ENCODE results near the gene PFDN4.
"Not testable (repeated sequence)": the region's sequence is repeated elsewhere in the genome, so short reads cannot be mapped to it uniquely, and the experiment has no call there.

PFDN4 gene

GRCh38 chr20:54234991-54235390 is 27.1 kb downstream of the PFDN4 start:
- Histone ChIP-seq H3F3A (ENCODE audit: control insufficient read depth, insufficient read depth) (no peaks in the 10 kb centered on the region), H3K9me2 (replicated peaks; ENCODE audit: control insufficient read depth, low read length) (no peaks in the 10 kb centered on the region), H3K4me3 (ENCODE audit: low read length) (no peak overlapping the region), H3K9me3 (ENCODE audit: control insufficient read depth, insufficient read depth, low read length) (no peaks in the 10 kb centered on the region), H3K27ac (ENCODE audit: low read depth, low read length) (no peak overlapping the region), H3K4me2 (ENCODE audit: low read length) (no peak overlapping the region), H3K4me1 (ENCODE audit: control insufficient read depth, low read length) (no peaks in the 10 kb centered on the region), H3K27me3 (ENCODE audit: control insufficient read depth, low read length) (no peaks in the 10 kb centered on the region), H4K20me1 (ENCODE audit: control insufficient read depth, insufficient read depth, low read depth, low read length) (no peaks in the 10 kb centered on the region), H3K79me2 (ENCODE audit: control insufficient read depth, low read length) (no peaks in the 10 kb centered on the region), H3K36me3 (ENCODE audit: control insufficient read depth, low read length) (no peaks in the 10 kb centered on the region)
- no peak for TF ChIP-seq EZH2phosphoT487 (IDR thresholded peaks at IDR 0.05; ENCODE audit: borderline replicate concordance, low read length)

GRCh38 chr20:54237116-54237943 is 29.4 kb downstream of the PFDN4 start:
- Histone ChIP-seq H3F3A (ENCODE audit: control insufficient read depth, insufficient read depth) (no peaks in the 10 kb centered on the region), H3K9me3 (ENCODE audit: control insufficient read depth, insufficient read depth, low read length) (no peaks in the 10 kb centered on the region), H3K27ac (ENCODE audit: low read depth, low read length) (no peak overlapping the region), H3K27me3 (ENCODE audit: control insufficient read depth, low read length) (no peaks in the 10 kb centered on the region), H3K4me1 (ENCODE audit: control insufficient read depth, low read length) (no peaks in the 10 kb centered on the region), H3K4me2 (ENCODE audit: low read length) (no peak overlapping the region), H3K79me2 (ENCODE audit: control insufficient read depth, low read length) (no peaks in the 10 kb centered on the region), H3K9me2 (replicated peaks; ENCODE audit: control insufficient read depth, low read length) (no peaks in the 10 kb centered on the region), H4K20me1 (ENCODE audit: control insufficient read depth, insufficient read depth, low read depth, low read length) (no peaks in the 10 kb centered on the region), H3K4me3 (ENCODE audit: low read length) (no peak overlapping the region), H3K36me3 (ENCODE audit: control insufficient read depth, low read length) (no peaks in the 10 kb centered on the region)
- TF ChIP-seq, protein P1, sequence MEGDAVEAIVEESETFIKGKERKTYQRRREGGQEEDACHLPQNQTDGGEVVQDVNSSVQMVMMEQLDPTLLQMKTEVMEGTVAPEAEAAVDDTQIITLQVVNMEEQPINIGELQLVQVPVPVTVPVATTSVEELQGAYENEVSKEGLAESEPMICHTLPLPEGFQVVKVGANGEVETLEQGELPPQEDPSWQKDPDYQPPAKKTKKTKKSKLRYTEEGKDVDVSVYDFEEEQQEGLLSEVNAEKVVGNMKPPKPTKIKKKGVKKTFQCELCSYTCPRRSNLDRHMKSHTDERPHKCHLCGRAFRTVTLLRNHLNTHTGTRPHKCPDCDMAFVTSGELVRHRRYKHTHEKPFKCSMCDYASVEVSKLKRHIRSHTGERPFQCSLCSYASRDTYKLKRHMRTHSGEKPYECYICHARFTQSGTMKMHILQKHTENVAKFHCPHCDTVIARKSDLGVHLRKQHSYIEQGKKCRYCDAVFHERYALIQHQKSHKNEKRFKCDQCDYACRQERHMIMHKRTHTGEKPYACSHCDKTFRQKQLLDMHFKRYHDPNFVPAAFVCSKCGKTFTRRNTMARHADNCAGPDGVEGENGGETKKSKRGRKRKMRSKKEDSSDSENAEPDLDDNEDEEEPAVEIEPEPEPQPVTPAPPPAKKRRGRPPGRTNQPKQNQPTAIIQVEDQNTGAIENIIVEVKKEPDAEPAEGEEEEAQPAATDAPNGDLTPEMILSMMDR (IDR thresholded peaks at IDR 0.05; ENCODE audit: low read depth, low read length, poor library complexity, severe bottlenecking), result no peak
- no peak for TF ChIP-seq EZH2phosphoT487 (IDR thresholded peaks at IDR 0.05; ENCODE audit: borderline replicate concordance, low read length)

DNA sequence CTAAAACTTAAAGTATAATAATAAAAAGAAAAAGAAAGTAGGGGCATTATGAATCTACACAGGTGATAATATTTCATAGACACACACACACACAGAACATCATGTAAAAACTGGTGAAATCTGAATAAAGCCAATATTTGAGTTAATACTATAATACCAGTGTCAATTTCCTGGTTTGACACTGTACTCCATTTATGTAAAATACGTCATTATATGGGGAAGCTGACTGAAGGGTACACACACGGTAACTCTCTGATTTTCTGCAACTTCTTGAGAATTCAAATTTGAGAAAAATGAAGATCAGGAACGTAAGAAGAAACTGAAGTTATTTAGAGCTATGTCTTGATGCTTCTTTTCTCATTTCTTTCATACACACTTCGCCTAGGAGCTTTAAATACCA is 36.2 kb downstream of the PFDN4 start:
- H3K79me2 ChIP-seq (ENCODE audit: control insufficient read depth, low read length), result no peaks in the 10 kb centered on the region
- no peak overlapping the region for H3K27ac ChIP-seq (ENCODE audit: low read depth, low read length)
- no peaks in the 10 kb centered on the region for H4K20me1 ChIP-seq (ENCODE audit: control insufficient read depth, insufficient read depth, low read depth, low read length)
- no peaks in the 10 kb centered on the region for H3K9me2 ChIP-seq (replicated peaks; ENCODE audit: control insufficient read depth, low read length)
- no peak for TF ChIP-seq EZH2phosphoT487 (IDR thresholded peaks at IDR 0.05; ENCODE audit: borderline replicate concordance, low read length)
- TF ChIP-seq, protein P1 (IDR thresholded peaks at IDR 0.05; ENCODE audit: low read depth, low read length, poor library complexity, severe bottlenecking), result no peak
- H3F3A ChIP-seq (ENCODE audit: control insufficient read depth, insufficient read depth), result no peaks in the 10 kb centered on the region
- H3K9me3 ChIP-seq (ENCODE audit: control insufficient read depth, insufficient read depth, low read length), result no peaks in the 10 kb centered on the region
- H3K27me3 ChIP-seq (ENCODE audit: control insufficient read depth, low read length), result no peaks in the 10 kb centered on the region
- H3K4me2 ChIP-seq (ENCODE audit: low read length), result no peak overlapping the region
- no peaks in the 10 kb centered on the region for H3K4me1 ChIP-seq (ENCODE audit: control insufficient read depth, low read length)
- no peak overlapping the region for H3K4me3 ChIP-seq (ENCODE audit: low read length)
- H3K36me3 ChIP-seq (ENCODE audit: control insufficient read depth, low read length), result no peaks in the 10 kb centered on the region

- not testable (repeated sequence) for H3K9me3 ChIP-seq (ENCODE audit: control insufficient read depth, insufficient read depth, low read length); H4K20me1 ChIP-seq (ENCODE audit: control insufficient read depth, insufficient read depth, low read depth, low read length); H3K27ac ChIP-seq (ENCODE audit: low read depth, low read length)
Measured at GRCh38 chr20:54248705-54249104, 40.8 kb downstream of the PFDN4 start.

More at GRCh38 chr20:54248705-54249104, 40.8 kb downstream of the PFDN4 start:
- not testable (repeated sequence) for H3K9me2 ChIP-seq (replicated peaks; ENCODE audit: control insufficient read depth, low read length); H3K4me1 ChIP-seq (ENCODE audit: control insufficient read depth, low read length); H3K79me2 ChIP-seq (ENCODE audit: control insufficient read depth, low read length); H3K4me3 ChIP-seq (ENCODE audit: low read length); H3F3A ChIP-seq (ENCODE audit: control insufficient read depth, insufficient read depth); H3K27me3 ChIP-seq (ENCODE audit: control insufficient read depth, low read length); H3K36me3 ChIP-seq (ENCODE audit: control insufficient read depth, low read length); H3K4me2 ChIP-seq (ENCODE audit: low read length)
